Measurements from ENCODE around the gene DGKH. TPM values are rescaled to one million over a fixed set of nuclear protein-coding genes. Genes with fewer than 3 reads are reported as not detected.

DGKH gene
- total and polyA plus RNA-seq, 10 of the 15 experiments (the other 5 are each of a cell fraction or from before 2014, with no cell fraction given): 1.3 to 15.2 (median 7.3) TPM

DNA sequence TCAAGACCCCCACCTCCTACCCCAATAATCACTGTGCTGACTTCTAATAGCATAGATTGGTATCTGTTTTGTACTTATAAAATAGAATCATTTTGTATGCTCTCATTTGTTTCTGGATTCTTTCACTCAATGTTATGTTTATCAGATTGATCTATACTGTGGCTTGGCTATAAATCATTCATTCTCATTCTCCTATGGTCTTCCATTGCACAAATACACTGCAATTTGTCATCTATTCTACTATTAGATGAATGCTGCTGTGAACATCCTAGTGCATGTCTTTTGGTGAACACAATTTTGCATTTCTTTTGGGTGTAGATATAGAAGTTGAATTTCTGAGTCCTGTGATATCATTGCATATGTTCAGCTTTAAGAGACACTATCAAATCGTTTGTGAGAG, 128.7 kb downstream of the DGKH start:
- in situ Hi-C loops (cut with MboI): no loop called here
- ATAC-seq (no peak), FAIRE-seq (no peak), DNase-seq (ENCODE audit: low read depth, low spot score) (no peak)
- Histone ChIP-seq H2AFZ (ENCODE audit: control insufficient read depth, low read depth, low read length) (no peak overlapping the region), H4K20me1 (ENCODE audit: control insufficient read depth, insufficient read depth) (no peaks in the 10 kb centered on the region; the same call in 1 of the 2 replicates), H3K4me3 (no peak overlapping the region), H3K27me3 (replicated peaks in 1 of 2; ENCODE audit: control insufficient read depth in 2 of 2, insufficient read depth in 2 of 2, low read length in 1 of 2) (no peaks in the 10 kb centered on the region), H3K4me2 (ENCODE audit: control insufficient read depth, insufficient read depth) (no peak overlapping the region), H3K27ac (ENCODE audit: control insufficient read depth, insufficient read depth) (no peak overlapping the region), H3K79me2 (ENCODE audit: control insufficient read depth, insufficient read depth, low read length) (no peaks in the 10 kb centered on the region), H3K9me3 (replicated peaks; ENCODE audit: control insufficient read depth, insufficient read depth, low read length) (no peaks in the 10 kb centered on the region), H3K4me1 (ENCODE audit: control insufficient read depth, insufficient read depth, low read length) (no peaks in the 10 kb centered on the region), H3K36me3 (ENCODE audit: control insufficient read depth in 2 of 2, insufficient read depth in 2 of 2, low read length in 1 of 2) (peaks cover 0 to 3% of the 10 kb centered on the region in 2 experiments; a peak in 2 of 4 replicates), H3K9ac (ENCODE audit: control insufficient read depth, insufficient read depth, low read length) (no peak overlapping the region)
- ChIA-PET RAD21 (ENCODE audit: unreplicated experiment) (no interaction called here), CTCF (interaction anchor here (0.5 to 1.6 kb wide), 3 partner anchors 27 to 395 kb away, joined by 3 to 4 read pairs (median 3); no protein-coding TSS in a partner anchor), POLR2A (no interaction called here), SMC1A (ENCODE audit: uncharacterized antibody, unreplicated experiment) (interaction anchor here (0.5 kb wide), 1 partner anchor 620 kb away, joined by 3 read pairs; no protein-coding TSS in a partner anchor)
- WGBS (ENCODE audit: insufficient coverage, insufficient replicate concordance, low lambda C conversion rate, missing lambda C conversion rate): 57% methylated on average over 1 of the region's 1 CpG
- intact Hi-C loops (cut with micrococcal nuclease; ENCODE audit: unreplicated experiment): no loop called here
- no TSS peak for BruUV-seq (replicated peaks)
- TF ChIP-seq IKZF2 (IDR thresholded peaks at IDR 0.05): no peak
- TF ChIP-seq KDM1A (IDR thresholded peaks at IDR 0.05; ENCODE audit: borderline replicate concordance): no peak
- TF ChIP-seq, protein P1, sequence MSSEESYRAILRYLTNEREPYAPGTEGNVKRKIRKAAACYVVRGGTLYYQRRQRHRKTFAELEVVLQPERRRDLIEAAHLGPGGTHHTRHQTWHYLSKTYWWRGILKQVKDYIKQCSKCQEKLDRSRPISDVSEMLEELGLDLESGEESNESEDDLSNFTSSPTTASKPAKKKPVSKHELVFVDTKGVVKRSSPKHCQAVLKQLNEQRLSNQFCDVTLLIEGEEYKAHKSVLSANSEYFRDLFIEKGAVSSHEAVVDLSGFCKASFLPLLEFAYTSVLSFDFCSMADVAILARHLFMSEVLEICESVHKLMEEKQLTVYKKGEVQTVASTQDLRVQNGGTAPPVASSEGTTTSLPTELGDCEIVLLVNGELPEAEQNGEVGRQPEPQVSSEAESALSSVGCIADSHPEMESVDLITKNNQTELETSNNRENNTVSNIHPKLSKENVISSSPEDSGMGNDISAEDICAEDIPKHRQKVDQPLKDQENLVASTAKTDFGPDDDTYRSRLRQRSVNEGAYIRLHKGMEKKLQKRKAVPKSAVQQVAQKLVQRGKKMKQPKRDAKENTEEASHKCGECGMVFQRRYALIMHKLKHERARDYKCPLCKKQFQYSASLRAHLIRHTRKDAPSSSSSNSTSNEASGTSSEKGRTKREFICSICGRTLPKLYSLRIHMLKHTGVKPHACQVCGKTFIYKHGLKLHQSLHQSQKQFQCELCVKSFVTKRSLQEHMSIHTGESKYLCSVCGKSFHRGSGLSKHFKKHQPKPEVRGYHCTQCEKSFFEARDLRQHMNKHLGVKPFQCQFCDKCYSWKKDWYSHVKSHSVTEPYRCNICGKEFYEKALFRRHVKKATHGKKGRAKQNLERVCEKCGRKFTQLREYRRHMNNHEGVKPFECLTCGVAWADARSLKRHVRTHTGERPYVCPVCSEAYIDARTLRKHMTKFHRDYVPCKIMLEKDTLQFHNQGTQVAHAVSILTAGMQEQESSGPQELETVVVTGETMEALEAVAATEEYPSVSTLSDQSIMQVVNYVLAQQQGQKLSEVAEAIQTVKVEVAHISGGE (CRISPR knock-in tag; IDR thresholded peaks at IDR 0.05): no peak
- no peak for TF ChIP-seq HDAC6 (IDR thresholded peaks at IDR 0.05; ENCODE audit: unreplicated experiment)
- no peak for TF ChIP-seq NFYA (IDR thresholded peaks at IDR 0.05; ENCODE audit: borderline replicate concordance, low read depth, low read length)
- TF ChIP-seq NRF1 (conservative IDR thresholded peaks at IDR 0.05; ENCODE audit: low read depth, low read length): no peak
- TF ChIP-seq, protein P2, sequence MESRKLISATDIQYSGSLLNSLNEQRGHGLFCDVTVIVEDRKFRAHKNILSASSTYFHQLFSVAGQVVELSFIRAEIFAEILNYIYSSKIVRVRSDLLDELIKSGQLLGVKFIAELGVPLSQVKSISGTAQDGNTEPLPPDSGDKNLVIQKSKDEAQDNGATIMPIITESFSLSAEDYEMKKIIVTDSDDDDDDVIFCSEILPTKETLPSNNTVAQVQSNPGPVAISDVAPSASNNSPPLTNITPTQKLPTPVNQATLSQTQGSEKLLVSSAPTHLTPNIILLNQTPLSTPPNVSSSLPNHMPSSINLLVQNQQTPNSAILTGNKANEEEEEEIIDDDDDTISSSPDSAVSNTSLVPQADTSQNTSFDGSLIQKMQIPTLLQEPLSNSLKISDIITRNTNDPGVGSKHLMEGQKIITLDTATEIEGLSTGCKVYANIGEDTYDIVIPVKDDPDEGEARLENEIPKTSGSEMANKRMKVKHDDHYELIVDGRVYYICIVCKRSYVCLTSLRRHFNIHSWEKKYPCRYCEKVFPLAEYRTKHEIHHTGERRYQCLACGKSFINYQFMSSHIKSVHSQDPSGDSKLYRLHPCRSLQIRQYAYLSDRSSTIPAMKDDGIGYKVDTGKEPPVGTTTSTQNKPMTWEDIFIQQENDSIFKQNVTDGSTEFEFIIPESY (IDR thresholded peaks at IDR 0.05): no peak
- no peak for TF ChIP-seq KLF5 (IDR thresholded peaks at IDR 0.05; ENCODE audit: partially characterized antibody)
- no peak for TF ChIP-seq MYB (IDR thresholded peaks at IDR 0.05; ENCODE audit: borderline replicate concordance, low read depth, low read length)
- TF ChIP-seq BACH1 (IDR thresholded peaks at IDR 0.05; ENCODE audit: borderline replicate concordance): no peak
- TF ChIP-seq SMARCA5 (IDR thresholded peaks at IDR 0.05): no peak
- no peak for TF ChIP-seq RB1 (IDR thresholded peaks at IDR 0.05; ENCODE audit: borderline replicate concordance)
- TF ChIP-seq MTA2 (IDR thresholded peaks at IDR 0.05; ENCODE audit: low read depth): no peak
- no peak for TF ChIP-seq JUND (IDR thresholded peaks at IDR 0.05; ENCODE audit: low read depth, low read length)
- no peak for TF ChIP-seq NBN (IDR thresholded peaks at IDR 0.05)
- TF ChIP-seq SMAD1 (IDR thresholded peaks at IDR 0.05; ENCODE audit: low read depth, partially characterized antibody): no peak
- TF ChIP-seq, protein P3, sequence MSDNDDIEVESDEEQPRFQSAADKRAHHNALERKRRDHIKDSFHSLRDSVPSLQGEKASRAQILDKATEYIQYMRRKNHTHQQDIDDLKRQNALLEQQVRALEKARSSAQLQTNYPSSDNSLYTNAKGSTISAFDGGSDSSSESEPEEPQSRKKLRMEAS (IDR thresholded peaks at IDR 0.05; ENCODE audit: low read depth, low read length): no peak
- no peak for TF ChIP-seq SREBF2 (IDR thresholded peaks at IDR 0.05; ENCODE audit: low read length)
